PC-9 (cell line): ENCODE measurements around the gene RAD51AP1.

Source experiments
- CTCF ChIP-seq: fragments of 200-600 bp; sonication (generic); conservative IDR thresholded peaks from 2 replicates; pipeline ENCODE4 v1.6.1; 2017; ENCODE audit warnings: mixed run types, antibody characterized with exemption, mild to moderate bottlenecking, moderate library complexity
- EZH2 ChIP-seq: fragments of 200-600 bp; sonication (generic); IDR thresholded peaks from 2 replicates; pipeline ENCODE4 v1.8.0; 2017; ENCODE audit warnings: antibody characterized with exemption, low read depth

DNA sequence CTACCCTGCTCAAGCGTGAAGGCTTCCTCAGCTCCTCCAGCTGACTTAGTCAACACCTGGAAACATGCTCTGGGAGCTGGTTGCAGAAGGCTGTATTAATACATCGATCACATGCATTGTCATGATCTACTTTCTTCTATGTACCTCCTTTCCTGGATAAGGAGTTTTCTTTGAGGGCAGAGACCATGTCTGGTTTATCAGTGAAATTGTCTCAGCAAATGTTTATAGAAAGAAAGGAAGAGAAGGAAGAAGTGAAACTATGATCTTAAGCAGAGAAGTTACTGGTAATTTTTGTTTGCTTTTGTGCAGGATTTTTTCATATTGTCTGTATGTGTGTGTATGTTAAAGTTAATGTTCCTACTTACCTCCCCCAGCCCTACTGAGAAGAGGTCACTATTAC is 27.8 kb downstream of the RAD51AP1 start:
- TF ChIP-seq CTCF: no peak
- no peak for TF ChIP-seq EZH2
